NOMO-1 treated with DMSO at 0.1 percent for 48 hours (cell line): ENCODE data around the gene TNFAIP3.

ENCODE experiments used
- DNase-seq: peaks from one replicate; lab custom pipeline; 2025; ENCODE audit not compliant: unreplicated experiment; lab: John Stamatoyannopoulos, UW

Gene TNFAIP3

GRCh38 chr6:137863091-137863797 is 3.8 kb upstream of the TNFAIP3 start:
- no peak for DNase-seq

GRCh38 chr6:137864812-137865508 is 2.1 kb upstream of the TNFAIP3 start:
- no peak for DNase-seq

- DNase-seq: no peak
These were observed 702 bp upstream of the TNFAIP3 start for GRCh38 chr6:137866200-137866913.

- DNase-seq: peak; percentile 26
These were observed 838 bp downstream of the TNFAIP3 start for GRCh38 chr6:137867685-137868509.

GRCh38 chr6:137868721-137869548 is 1.9 kb downstream of the TNFAIP3 start:
- no peak for DNase-seq

GRCh38 chr6:137869549-137870307 is 2.7 kb downstream of the TNFAIP3 start:
- no peak for DNase-seq

GRCh38 chr6:137870308-137870644 is 3.2 kb downstream of the TNFAIP3 start:
- no peak for DNase-seq

- DNase-seq: no peak
These were observed 3.7 kb downstream of the TNFAIP3 start for GRCh38 chr6:137870744-137871247.

- no peak for DNase-seq
These were observed 4.2 kb downstream of the TNFAIP3 start for GRCh38 chr6:137871291-137871690.

GRCh38 chr6:137871831-137872454 is 4.9 kb downstream of the TNFAIP3 start:
- DNase-seq: no peak

- no peak for DNase-seq
These were observed 5.6 kb downstream of the TNFAIP3 start for GRCh38 chr6:137872581-137873115.

GRCh38 chr6:137873273-137873762 is 6.3 kb downstream of the TNFAIP3 start:
- DNase-seq: peak; percentile 72

- DNase-seq: peak; percentile 7
These were observed 7.4 kb downstream of the TNFAIP3 start for GRCh38 chr6:137874204-137875057.

- no peak for DNase-seq
These were observed 8.0 kb downstream of the TNFAIP3 start for GRCh38 chr6:137875058-137875520.

- no peak for DNase-seq
These were observed 8.5 kb downstream of the TNFAIP3 start for GRCh38 chr6:137875606-137876005.

- no peak for DNase-seq
These were observed 9.5 kb downstream of the TNFAIP3 start for GRCh38 chr6:137876547-137876946.

- DNase-seq: no peak
These were observed 10.1 kb downstream of the TNFAIP3 start for GRCh38 chr6:137877113-137877512.
